Esophagus squamous epithelium (tissue), 5 donors: Measurements from ENCODE around the gene VIPR2. TPM values are rescaled to one million over a fixed set of nuclear protein-coding genes. Genes with fewer than 3 reads are reported as not detected.

Source experiments
- DNase-seq: peaks from one replicate; lab custom pipeline; 2025; lab: John Stamatoyannopoulos, UW
- H3K27ac ChIP-seq, 4 donors: fragments of 200-600 bp; sonication (generic); one replicate each; pipeline ENCODE4 v1.5.1; 2016 to 2019; ENCODE audit warnings: mild to moderate bottlenecking in 1 of 4
- H3K27me3 ChIP-seq, 4 donors: fragments of 200-600 bp; sonication (generic); 1 replicate in 3 of 4; 2 replicates in 1 of 4; pipeline versions ENCODE4 v1.5.1 to v1.6.0; 2017 to 2021; ENCODE audit warnings: antibody characterized with exemption in 1 of 4
- H3K36me3 ChIP-seq, 3 donors: fragments of 200-600 bp; sonication (generic); one replicate each; pipeline ENCODE4 v1.5.1; 2016 to 2019
- H3K4me1 ChIP-seq, 3 donors: fragments of 200-600 bp; sonication (generic); one replicate each; pipeline ENCODE4 v1.5.1; 2017 to 2019
- H3K4me3 ChIP-seq, 4 donors: fragments of 200-600 bp; sonication (generic); 1 replicate in 3 of 4; 2 replicates in 1 of 4; pipeline ENCODE4 v1.5.1; 2016 to 2019; ENCODE audit warnings: mild to moderate bottlenecking in 2 of 4, moderate library complexity in 1 of 4
- H3K9me3 ChIP-seq, 3 donors: fragments of 200-600 bp; sonication (generic); one replicate each; pipeline ENCODE4 v1.5.1; 2016 to 2019
- POLR2A ChIP-seq, 4 donors: fragments of 450-650 bp; IDR thresholded peaks; one replicate each; pipeline ENCODE4 v1.6.1; 2017; ENCODE audit warnings: antibody characterized with exemption in 4 of 4, mild to moderate bottlenecking in 4 of 4, moderate library complexity in 3 of 4
- WGBS, 2 donors: methylation state at CpG; one replicate each; pipeline ENCODE4 v1.1.5; 2018; 5-methylcytosine and 5-hydroxymethylcytosine counted together
- intact Hi-C: fragments of 100-400 bp; cut with DNase I; formaldehyde crosslinking; loops from one replicate; pipeline ENCODE4 v1.15.0; 2022
- total RNA-seq, 4 donors: library from RNA; depleted of rRNA; stranded (reverse); fragments of >200 nt; gene quantifications; one replicate each; pipeline ENCODE4 v1.1.0, GENCODE V29; 2016
- TF ChIP-seq, protein P1 (sequence below), 6 experiments: fragments of 450-650 bp in 4 of 6; fragments of 200-600 bp in 2 of 6; sonication (generic) in 2 of 6; IDR thresholded peaks; one replicate each; pipeline ENCODE4 v1.5.1; 2016 to 2019; ENCODE audit warnings: antibody characterized with exemption in 6 of 6, mild to moderate bottlenecking in 4 of 6, moderate library complexity in 4 of 6
- donor health status: DM: yes; HTN: yes; CAD: no.

Gene VIPR2
- total RNA-seq, 4 donors from 2014 or later: 0.18 to 2.1 (median 0.40) TPM

DNA sequence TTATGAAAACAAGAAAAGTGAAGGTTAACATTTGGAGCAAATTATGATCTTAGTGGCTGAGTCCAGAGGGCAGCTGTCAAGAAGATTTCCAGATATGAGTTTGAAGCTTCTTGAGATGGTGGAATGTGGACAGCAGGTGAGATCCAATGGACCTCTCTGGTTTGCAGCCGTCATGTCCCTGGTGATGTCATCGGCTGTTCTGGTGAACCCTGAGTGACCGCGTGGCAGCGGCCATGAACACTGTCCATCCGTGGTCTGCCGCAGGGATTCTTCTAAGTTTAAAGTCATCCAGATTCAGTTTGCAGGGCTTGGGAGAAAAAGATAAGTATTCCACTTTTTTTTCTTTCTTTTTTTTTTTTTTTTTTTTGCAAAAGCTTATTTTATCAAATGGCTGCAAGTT lies 15.8 kb upstream of the VIPR2 start:
- intact Hi-C loops: no loop called here
- Histone ChIP-seq H3K27me3 (no peaks in the 10 kb centered on the region), H3K36me3 (no peaks in the 10 kb centered on the region), H3K27ac (no peak overlapping the region), H3K4me1 (no peaks in the 10 kb centered on the region), H3K9me3 (peaks cover 0 to 3% (median 0%) of the 10 kb centered on the region in 3 donors), H3K4me3 (no peak overlapping the region)
- DNase-seq: no peak
- TF ChIP-seq POLR2A (IDR thresholded peaks at IDR 0.05): no peak
- WGBS, 2 donors: 94 to 95% methylated on average over 7 of the region's 7 CpGs

DNA sequence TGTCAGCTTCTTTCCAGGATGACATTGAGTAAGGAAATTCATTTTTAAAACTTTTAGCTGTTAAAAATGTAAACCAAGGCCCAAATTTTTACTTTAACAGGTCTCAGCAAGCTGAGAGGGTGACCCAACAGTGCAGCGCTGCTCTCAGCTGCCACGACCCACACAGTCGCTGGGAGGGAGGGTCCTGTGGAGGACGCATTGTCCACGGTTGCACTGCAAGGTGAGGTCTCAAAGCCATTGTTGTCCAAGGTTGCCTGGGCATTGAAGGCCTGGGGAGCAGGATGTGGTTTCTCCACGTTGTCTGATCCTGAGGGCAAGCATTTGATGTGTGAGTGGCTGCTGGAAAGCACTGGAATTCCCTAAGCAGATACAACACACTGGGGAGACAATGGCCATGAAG lies 15.1 kb upstream of the VIPR2 start:
- DNase-seq: no peak
- Histone ChIP-seq H3K27me3 (no peaks in the 10 kb centered on the region), H3K9me3 (no peaks in the 10 kb centered on the region), H3K27ac (no peak overlapping the region), H3K4me1 (no peaks in the 10 kb centered on the region), H3K4me3 (no peak overlapping the region), H3K36me3 (no peaks in the 10 kb centered on the region)
- 73 to 75% methylated on average over 5 to 6 of the region's 6 CpGs for WGBS, 2 donors
- intact Hi-C loops: no loop called here
- TF ChIP-seq, protein P1, sequence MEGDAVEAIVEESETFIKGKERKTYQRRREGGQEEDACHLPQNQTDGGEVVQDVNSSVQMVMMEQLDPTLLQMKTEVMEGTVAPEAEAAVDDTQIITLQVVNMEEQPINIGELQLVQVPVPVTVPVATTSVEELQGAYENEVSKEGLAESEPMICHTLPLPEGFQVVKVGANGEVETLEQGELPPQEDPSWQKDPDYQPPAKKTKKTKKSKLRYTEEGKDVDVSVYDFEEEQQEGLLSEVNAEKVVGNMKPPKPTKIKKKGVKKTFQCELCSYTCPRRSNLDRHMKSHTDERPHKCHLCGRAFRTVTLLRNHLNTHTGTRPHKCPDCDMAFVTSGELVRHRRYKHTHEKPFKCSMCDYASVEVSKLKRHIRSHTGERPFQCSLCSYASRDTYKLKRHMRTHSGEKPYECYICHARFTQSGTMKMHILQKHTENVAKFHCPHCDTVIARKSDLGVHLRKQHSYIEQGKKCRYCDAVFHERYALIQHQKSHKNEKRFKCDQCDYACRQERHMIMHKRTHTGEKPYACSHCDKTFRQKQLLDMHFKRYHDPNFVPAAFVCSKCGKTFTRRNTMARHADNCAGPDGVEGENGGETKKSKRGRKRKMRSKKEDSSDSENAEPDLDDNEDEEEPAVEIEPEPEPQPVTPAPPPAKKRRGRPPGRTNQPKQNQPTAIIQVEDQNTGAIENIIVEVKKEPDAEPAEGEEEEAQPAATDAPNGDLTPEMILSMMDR (IDR thresholded peaks at IDR 0.05): no peak
- no peak for TF ChIP-seq POLR2A (IDR thresholded peaks at IDR 0.05)

DNA sequence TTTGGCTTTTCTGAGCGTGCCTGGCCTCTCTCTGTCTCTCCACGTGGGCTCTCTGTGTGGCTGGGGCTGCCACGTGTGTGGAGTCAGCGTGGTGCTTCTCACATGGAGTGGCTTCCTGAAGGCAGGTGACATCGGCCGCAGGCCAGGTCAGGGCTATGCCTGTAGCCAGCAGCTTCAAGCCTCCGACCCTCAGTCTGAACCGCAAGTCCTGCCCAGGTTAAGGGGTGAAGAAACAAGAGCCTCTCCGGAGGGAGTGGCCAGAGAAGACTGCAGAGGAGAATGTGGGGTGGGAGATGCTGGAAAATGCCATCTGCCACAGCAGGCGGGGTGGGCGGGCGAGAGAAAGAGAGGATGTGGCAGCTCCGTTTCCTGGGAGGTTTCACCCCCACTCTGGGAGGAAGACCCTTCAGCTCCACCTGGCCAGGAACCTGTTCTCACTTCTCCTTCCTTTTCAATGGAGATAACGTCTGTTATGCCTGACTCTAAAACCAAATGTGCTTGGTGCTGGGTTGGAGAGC lies 14.3 kb upstream of the VIPR2 start:
- intact Hi-C loops: no loop called here
- DNase-seq: no peak
- no peaks in the 10 kb centered on the region for H3K9me3 ChIP-seq

DNA sequence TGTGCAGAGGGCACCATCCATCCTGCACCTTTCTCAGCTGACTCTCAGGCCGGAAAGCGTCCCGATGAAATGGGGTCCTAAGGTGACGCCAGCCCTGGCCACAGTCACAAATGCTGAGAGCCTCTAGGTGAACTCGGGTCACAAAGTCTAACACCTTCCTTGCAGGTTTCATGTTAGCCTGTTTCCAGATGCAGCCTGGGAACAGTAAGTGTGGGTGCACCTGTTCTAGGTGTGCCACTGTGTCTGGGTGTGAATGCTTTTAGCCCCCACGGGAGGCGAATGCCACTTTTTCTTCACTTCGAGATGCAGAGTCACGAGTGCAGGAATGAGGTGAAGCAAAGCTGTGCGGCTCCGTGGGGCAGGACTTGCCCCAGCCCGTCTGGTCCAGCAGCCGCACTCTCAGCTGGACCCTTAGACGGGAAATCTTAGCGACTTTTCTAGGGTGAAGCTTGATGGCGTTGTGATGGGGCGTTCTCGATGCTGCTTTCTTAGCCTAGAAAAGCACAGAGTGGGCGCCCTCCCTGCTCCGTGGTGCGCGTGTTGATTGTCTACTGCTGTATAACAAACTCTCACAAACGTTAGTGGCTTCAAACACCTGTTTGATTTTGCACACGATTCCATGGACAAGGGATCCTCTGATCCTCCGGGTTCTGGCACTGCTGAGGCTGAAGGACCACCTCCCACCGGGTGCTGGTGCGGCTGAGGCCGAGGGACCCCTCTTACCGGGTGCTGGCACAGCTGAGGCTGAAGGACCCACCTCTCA lies 13.6 kb upstream of the VIPR2 start:
- Histone ChIP-seq H3K4me1 (no peaks in the 10 kb centered on the region), H3K27ac (no peak overlapping the region), H3K27me3 (no peaks in the 10 kb centered on the region), H3K4me3 (no peak overlapping the region), H3K36me3 (no peaks in the 10 kb centered on the region), H3K9me3 (no peaks in the 10 kb centered on the region)
- intact Hi-C loops: no loop called here
- TF ChIP-seq, protein P1 (IDR thresholded peaks at IDR 0.05): no peak
- no peak for TF ChIP-seq POLR2A (IDR thresholded peaks at IDR 0.05)
- DNase-seq: no peak
- 82 to 88% methylated on average over 27 to 29 of the region's 29 CpGs for WGBS, 2 donors

More for the DNA sequence above, 14.3 kb upstream of the VIPR2 start:
- Histone ChIP-seq H3K36me3 (no peaks in the 10 kb centered on the region), H3K27ac (no peak overlapping the region), H3K4me1 (no peaks in the 10 kb centered on the region), H3K27me3 (no peaks in the 10 kb centered on the region), H3K4me3 (no peak overlapping the region)
- TF ChIP-seq POLR2A (IDR thresholded peaks at IDR 0.05): no peak
- TF ChIP-seq, protein P1 (IDR thresholded peaks at IDR 0.05): no peak
- 50 to 53% methylated on average over 9 to 12 of the region's 14 CpGs for WGBS, 2 donors

DNA sequence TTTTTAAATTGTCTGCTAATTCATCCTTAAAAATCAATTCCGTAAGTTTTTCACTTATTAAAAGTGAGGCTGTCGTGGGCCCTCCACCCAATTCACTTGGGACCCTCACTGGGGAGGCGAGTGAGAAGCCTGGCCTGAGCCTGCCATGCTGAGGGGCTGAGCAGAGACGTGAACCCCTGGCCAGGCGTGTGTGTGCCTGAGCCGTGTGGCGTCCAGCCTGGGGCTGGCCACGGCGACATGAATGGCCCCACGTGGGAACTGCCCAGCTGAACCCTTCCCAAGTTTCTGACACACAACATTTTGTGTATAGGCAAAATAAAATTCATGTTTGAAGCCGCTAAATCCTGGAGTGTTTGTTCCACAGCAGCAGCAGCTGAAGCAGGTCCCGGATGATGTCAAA lies 13.0 kb upstream of the VIPR2 start:
- Histone ChIP-seq H3K27ac (no peak overlapping the region), H3K4me3 (no peak overlapping the region), H3K36me3 (no peaks in the 10 kb centered on the region), H3K4me1 (no peaks in the 10 kb centered on the region), H3K27me3 (no peaks in the 10 kb centered on the region), H3K9me3 (no peaks in the 10 kb centered on the region)
- WGBS, 2 donors: 90 to 92% methylated on average over 1 to 12 of the region's 12 CpGs
- no peak for TF ChIP-seq POLR2A (IDR thresholded peaks at IDR 0.05)
- TF ChIP-seq, protein P1 (IDR thresholded peaks at IDR 0.05): no peak
- DNase-seq: no peak
- intact Hi-C loops: no loop called here
